K562 (cell line): ENCODE data around the gene BCO2. TPM values are rescaled to one million over a fixed set of nuclear protein-coding genes. Genes with fewer than 3 reads are reported as not detected.
A peak's percentile ranks its signal among the peaks of the same experiment; 100 is the strongest.

Source experiments
- DPF2 ChIP-seq: fragments of 450-650 bp; IDR thresholded peaks from 2 replicates; pipeline ENCODE4 v1.6.1; 2016
- ERF ChIP-seq: fragments of 450-650 bp; formaldehyde crosslinking; IDR thresholded peaks from 2 replicates; pipeline ENCODE4 v1.4.0; 2020; ENCODE audit warnings: mild to moderate bottlenecking, mixed read lengths
- HDAC3 ChIP-seq: fragments of 450-650 bp; IDR thresholded peaks from 2 replicates; pipeline ENCODE4 v1.6.1; 2018; ENCODE audit warnings: borderline replicate concordance, mild to moderate bottlenecking, moderate library complexity; ENCODE audit not compliant: partially characterized antibody
- MXI1 ChIP-seq: IDR thresholded peaks from 2 replicates; pipeline ENCODE4 v1.6.1; 2011; ENCODE audit warnings: low read depth, mild to moderate bottlenecking, improper control_type of control experiment, low read length
- NCOA4 ChIP-seq: fragments of 450-650 bp; IDR thresholded peaks from 2 replicates; pipeline ENCODE4 v1.6.1; 2018; ENCODE audit warnings: mild to moderate bottlenecking; ENCODE audit not compliant: partially characterized antibody
- NFIC ChIP-seq: fragments of 450-650 bp; IDR thresholded peaks from 2 replicates; pipeline ENCODE4 v1.6.1; 2017; ENCODE audit warnings: mild to moderate bottlenecking, inconsistent platforms
- NFXL1 ChIP-seq: fragments of 450-650 bp; formaldehyde crosslinking; IDR thresholded peaks from 2 replicates; pipeline ENCODE4 v1.4.0; 2021; ENCODE audit warnings: mild to moderate bottlenecking
- NUFIP1 ChIP-seq: fragments of 450-650 bp; IDR thresholded peaks from 2 replicates; pipeline ENCODE4 v1.6.1; 2018; ENCODE audit not compliant: partially characterized antibody
- RBM14 ChIP-seq: fragments of 200-400 bp; formaldehyde crosslinking; IDR thresholded peaks from 2 replicates; pipeline ENCODE4 v1.6.1; 2018; ENCODE audit warnings: low read depth, mild to moderate bottlenecking, low read length, moderate library complexity, borderline replicate concordance; ENCODE audit not compliant: insufficient read depth
- SMAD3 ChIP-seq: fragments of 450-650 bp; formaldehyde crosslinking; conservative IDR thresholded peaks from 2 replicates; pipeline ENCODE4 v1.4.0; 2020; ENCODE audit warnings: mild to moderate bottlenecking
- SUPT5H ChIP-seq: fragments of 450-650 bp; IDR thresholded peaks from 2 replicates; pipeline ENCODE4 v1.6.1; 2016
- TAF9B ChIP-seq: fragments of 450-650 bp; IDR thresholded peaks from 2 replicates; pipeline ENCODE4 v1.6.1; 2018; ENCODE audit warnings: mild to moderate bottlenecking; ENCODE audit not compliant: partially characterized antibody
- ZNF239 ChIP-seq: fragments of 250-450 bp; sonication (Bioruptor Pico); IDR thresholded peaks from 2 replicates; pipeline ENCODE4 v1.4.0; 2020; ENCODE audit warnings: mild to moderate bottlenecking
- ZNF589 ChIP-seq: fragments of 200-800 bp; sonication (Bioruptor generic); IDR thresholded peaks from 2 replicates; pipeline ENCODE4 v1.6.1; 2016; ENCODE audit warnings: low read depth, missing genetic modification characterization, missing compliant biosample characterization
- polyA plus RNA-seq, 8 experiments: library from polyadenylated mRNA; depleted of rRNA in 4 of 8; stranded (reverse) in 5 of 8; unstranded in 3 of 8; fragments of >200 nt; fragmentation: Nextera tagmentation in 2 of 8; fragmentation: Illumina TruSeq in 1 of 8; extraction: Ambion mirVana in 2 of 8; extraction: Trizol in 1 of 8; gene quantifications; 2 replicates each; pipeline versions ENCODE4 v1.2.1 to v1.2.3, GENCODE V29; 2011 to 2014; ENCODE audit warnings: inconsistent platforms in 1 of 8, missing spikeins in 1 of 8
- total RNA-seq, 7 experiments: library from RNA; depleted of rRNA in 6 of 7; stranded (reverse); fragments of >200 nt in 6 of 7; fragmentation: Illumina TruSeq in 2 of 7; extraction: Trizol in 2 of 7; gene quantifications; 2 replicates each; pipeline versions ENCODE4 v1.2.1 to v1.2.3, GENCODE V29; 2011 to 2021; ENCODE audit warnings: low replicate concordance in 1 of 7
- TF ChIP-seq, protein P1 (sequence below): fragments of 250-450 bp; sonication (Bioruptor Pico); IDR thresholded peaks from 2 replicates; pipeline ENCODE4 v1.5.0; 2022; ENCODE audit warnings: mild to moderate bottlenecking
- TF ChIP-seq, protein P2 (sequence below), 2 experiments: fragments of 150-350 bp in 1 of 2; IDR thresholded peaks; 2 replicates each; pipeline ENCODE4 v1.6.1; 2012 to 2016; ENCODE audit warnings: low read depth in 2 of 2, low read length in 2 of 2, mild to moderate bottlenecking in 1 of 2, moderate library complexity in 1 of 2
- TF ChIP-seq, protein P3 (sequence below): fragments of 250-450 bp; sonication (Bioruptor Pico); IDR thresholded peaks from 2 replicates; pipeline ENCODE4 v1.4.0; 2020; ENCODE audit warnings: mild to moderate bottlenecking, moderate library complexity
- TF ChIP-seq, protein P4 (sequence below): sonication (generic); formaldehyde crosslinking; IDR thresholded peaks from 2 replicates; pipeline ENCODE4 v1.8.1; 2023; ENCODE audit warnings: mild to moderate bottlenecking, missing genetic modification reagents

Gene BCO2
- total and polyA plus RNA-seq, 9 of the 15 experiments (the other 6 are each of a cell fraction or from before 2014, with no cell fraction given), result 0.21 to 1.0 (median 0.47) TPM; not detected in 1

DNA sequence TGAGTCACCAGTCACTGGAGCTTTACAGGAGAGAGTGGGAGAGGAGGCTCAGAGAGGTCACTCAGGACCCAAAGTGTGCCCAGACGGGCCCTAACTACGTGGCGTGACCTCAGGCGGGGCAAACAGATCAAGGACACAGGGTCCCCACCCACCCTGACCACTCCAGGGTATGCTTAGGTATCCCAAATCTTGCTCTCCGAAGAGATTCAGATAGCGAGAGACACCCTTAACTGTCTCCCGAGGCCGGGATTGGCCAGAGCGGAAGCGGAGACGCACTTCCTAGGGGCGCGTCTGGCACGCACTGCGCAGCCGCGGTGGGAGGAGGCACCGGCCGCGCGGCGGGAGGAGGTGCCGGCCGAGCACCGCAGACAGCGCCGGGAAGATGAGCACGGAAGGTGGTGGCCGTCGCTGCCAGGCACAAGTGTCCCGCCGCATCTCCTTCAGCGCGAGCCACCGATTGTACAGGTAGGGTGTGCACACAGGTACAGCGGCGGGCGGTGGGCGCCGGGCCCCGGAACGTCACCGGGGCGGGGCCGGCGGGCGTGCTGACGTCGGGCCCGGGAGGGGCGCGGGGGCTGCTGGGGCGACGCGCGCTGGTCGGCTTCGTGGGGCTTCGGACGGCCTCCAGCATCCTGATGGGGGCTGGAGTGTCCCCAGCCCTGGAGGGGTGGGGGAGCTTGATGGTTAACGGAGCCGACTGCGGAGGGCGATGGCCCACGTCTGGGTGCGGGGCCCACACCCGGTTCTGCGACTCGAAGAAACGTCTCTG is 50.9 kb downstream of the BCO2 start, which contains the start of gene PTS (continued):
- TF ChIP-seq, protein P1, sequence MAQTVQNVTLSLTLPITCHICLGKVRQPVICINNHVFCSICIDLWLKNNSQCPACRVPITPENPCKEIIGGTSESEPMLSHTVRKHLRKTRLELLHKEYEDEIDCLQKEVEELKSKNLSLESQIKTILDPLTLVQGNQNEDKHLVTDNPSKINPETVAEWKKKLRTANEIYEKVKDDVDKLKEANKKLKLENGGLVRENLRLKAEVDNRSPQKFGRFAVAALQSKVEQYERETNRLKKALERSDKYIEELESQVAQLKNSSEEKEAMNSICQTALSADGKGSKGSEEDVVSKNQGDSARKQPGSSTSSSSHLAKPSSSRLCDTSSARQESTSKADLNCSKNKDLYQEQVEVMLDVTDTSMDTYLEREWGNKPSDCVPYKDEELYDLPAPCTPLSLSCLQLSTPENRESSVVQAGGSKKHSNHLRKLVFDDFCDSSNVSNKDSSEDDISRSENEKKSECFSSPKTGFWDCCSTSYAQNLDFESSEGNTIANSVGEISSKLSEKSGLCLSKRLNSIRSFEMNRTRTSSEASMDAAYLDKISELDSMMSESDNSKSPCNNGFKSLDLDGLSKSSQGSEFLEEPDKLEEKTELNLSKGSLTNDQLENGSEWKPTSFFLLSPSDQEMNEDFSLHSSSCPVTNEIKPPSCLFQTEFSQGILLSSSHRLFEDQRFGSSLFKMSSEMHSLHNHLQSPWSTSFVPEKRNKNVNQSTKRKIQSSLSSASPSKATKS, result no peak
- TF ChIP-seq DPF2 (no peak; the same call in 1 of the 2 replicates), NFIC (peak; percentile 3; the same call in 1 of the 2 replicates), MXI1 (no peak), NCOA4 (no peak), ERF (CRISPR knock-in tag) (no peak), ZNF239 (no peak), SUPT5H (peak; percentile 95), NFXL1 (no peak), TAF9B (no peak), SMAD3 (CRISPR knock-in tag) (no peak), RBM14 (no peak), HDAC3 (no peak), NUFIP1 (no peak), ZNF589 (CRISPR knock-in tag) (no peak)
- TF ChIP-seq, protein P2, sequence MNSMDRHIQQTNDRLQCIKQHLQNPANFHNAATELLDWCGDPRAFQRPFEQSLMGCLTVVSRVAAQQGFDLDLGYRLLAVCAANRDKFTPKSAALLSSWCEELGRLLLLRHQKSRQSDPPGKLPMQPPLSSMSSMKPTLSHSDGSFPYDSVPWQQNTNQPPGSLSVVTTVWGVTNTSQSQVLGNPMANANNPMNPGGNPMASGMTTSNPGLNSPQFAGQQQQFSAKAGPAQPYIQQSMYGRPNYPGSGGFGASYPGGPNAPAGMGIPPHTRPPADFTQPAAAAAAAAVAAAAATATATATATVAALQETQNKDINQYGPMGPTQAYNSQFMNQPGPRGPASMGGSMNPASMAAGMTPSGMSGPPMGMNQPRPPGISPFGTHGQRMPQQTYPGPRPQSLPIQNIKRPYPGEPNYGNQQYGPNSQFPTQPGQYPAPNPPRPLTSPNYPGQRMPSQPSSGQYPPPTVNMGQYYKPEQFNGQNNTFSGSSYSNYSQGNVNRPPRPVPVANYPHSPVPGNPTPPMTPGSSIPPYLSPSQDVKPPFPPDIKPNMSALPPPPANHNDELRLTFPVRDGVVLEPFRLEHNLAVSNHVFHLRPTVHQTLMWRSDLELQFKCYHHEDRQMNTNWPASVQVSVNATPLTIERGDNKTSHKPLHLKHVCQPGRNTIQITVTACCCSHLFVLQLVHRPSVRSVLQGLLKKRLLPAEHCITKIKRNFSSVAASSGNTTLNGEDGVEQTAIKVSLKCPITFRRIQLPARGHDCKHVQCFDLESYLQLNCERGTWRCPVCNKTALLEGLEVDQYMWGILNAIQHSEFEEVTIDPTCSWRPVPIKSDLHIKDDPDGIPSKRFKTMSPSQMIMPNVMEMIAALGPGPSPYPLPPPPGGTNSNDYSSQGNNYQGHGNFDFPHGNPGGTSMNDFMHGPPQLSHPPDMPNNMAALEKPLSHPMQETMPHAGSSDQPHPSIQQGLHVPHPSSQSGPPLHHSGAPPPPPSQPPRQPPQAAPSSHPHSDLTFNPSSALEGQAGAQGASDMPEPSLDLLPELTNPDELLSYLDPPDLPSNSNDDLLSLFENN (IDR thresholded peaks at IDR 0.05; ENCODE audit: low read depth in 2 of 2, low read length in 2 of 2), result 0 out of 4 replicates have a peak, but pooled peaks of 1 of the 2 experiments have one; percentile 21
- TF ChIP-seq, protein P3, sequence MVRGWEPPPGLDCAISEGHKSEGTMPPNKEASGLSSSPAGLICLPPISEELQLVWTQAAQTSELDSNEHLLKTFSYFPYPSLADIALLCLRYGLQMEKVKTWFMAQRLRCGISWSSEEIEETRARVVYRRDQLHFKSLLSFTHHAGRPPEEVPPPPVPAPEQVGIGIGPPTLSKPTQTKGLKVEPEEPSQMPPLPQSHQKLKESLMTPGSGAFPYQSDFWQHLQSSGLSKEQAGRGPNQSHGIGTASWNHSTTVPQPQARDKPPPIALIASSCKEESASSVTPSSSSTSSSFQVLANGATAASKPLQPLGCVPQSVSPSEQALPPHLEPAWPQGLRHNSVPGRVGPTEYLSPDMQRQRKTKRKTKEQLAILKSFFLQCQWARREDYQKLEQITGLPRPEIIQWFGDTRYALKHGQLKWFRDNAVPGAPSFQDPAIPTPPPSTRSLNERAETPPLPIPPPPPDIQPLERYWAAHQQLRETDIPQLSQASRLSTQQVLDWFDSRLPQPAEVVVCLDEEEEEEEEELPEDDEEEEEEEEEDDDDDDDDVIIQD (CRISPR knock-in tag), result no peak
- TF ChIP-seq, protein P4, sequence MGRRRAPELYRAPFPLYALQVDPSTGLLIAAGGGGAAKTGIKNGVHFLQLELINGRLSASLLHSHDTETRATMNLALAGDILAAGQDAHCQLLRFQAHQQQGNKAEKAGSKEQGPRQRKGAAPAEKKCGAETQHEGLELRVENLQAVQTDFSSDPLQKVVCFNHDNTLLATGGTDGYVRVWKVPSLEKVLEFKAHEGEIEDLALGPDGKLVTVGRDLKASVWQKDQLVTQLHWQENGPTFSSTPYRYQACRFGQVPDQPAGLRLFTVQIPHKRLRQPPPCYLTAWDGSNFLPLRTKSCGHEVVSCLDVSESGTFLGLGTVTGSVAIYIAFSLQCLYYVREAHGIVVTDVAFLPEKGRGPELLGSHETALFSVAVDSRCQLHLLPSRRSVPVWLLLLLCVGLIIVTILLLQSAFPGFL (CRISPR knock-in tag), result no peak
